Testis (tissue), 2 donors: ENCODE results near the gene NECAP2.
"Not testable (repeated sequence)": the region's sequence is repeated elsewhere in the genome, so short reads cannot be mapped to it uniquely, and the experiment has no call there.

Experiments
- POLR2A ChIP-seq: fragments of 450-650 bp; IDR thresholded peaks from one replicate; pipeline ENCODE4 v1.6.1; 2017; ENCODE audit warnings: antibody characterized with exemption, mild to moderate bottlenecking, moderate library complexity
- TF ChIP-seq, protein P1 (sequence below), 3 experiments: fragments of 450-650 bp in 2 of 3; fragments of 200-600 bp in 1 of 3; sonication (generic) in 1 of 3; IDR thresholded peaks; one replicate each; pipeline ENCODE4 v1.5.1; 2016 to 2019; ENCODE audit warnings: antibody characterized with exemption in 3 of 3, mild to moderate bottlenecking in 2 of 3, moderate library complexity in 1 of 3

DNA sequence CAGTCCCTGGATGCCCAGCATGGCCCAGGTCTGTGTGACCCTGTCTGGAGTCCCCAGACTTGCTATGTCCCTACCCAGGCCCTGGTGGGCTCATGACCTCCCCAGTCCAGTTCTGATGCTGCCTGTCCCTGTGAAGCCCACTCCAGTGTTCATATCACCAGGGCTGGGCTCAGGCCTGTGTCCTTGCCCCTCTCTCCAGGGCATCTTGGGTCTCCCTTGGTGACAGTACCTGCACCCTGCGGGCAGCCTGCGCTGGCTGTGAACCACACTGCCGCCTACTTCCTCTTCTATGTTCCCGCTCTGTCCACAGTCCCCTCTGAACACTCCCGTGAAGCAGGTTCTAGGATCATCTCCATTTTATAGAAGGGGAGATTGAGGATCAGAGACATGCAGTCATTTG is 60.5 kb downstream of the NECAP2 start:
- TF ChIP-seq, protein P1, sequence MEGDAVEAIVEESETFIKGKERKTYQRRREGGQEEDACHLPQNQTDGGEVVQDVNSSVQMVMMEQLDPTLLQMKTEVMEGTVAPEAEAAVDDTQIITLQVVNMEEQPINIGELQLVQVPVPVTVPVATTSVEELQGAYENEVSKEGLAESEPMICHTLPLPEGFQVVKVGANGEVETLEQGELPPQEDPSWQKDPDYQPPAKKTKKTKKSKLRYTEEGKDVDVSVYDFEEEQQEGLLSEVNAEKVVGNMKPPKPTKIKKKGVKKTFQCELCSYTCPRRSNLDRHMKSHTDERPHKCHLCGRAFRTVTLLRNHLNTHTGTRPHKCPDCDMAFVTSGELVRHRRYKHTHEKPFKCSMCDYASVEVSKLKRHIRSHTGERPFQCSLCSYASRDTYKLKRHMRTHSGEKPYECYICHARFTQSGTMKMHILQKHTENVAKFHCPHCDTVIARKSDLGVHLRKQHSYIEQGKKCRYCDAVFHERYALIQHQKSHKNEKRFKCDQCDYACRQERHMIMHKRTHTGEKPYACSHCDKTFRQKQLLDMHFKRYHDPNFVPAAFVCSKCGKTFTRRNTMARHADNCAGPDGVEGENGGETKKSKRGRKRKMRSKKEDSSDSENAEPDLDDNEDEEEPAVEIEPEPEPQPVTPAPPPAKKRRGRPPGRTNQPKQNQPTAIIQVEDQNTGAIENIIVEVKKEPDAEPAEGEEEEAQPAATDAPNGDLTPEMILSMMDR (IDR thresholded peaks at IDR 0.05), result not testable (repeated sequence)
- TF ChIP-seq POLR2A, result not testable (repeated sequence)
